H1 (cell line): ENCODE results near the gene KDM2A. TPM values are rescaled to one million over a fixed set of nuclear protein-coding genes. Genes with fewer than 3 reads are reported as not detected.

Experiments used
- CTCF ChIA-PET: fragments of 300-600 bp; sonication (Branson Sonifier 250); formaldehyde crosslinking; loops from one replicate; lab custom pipeline; 2021; ENCODE audit not compliant: partially characterized antibody; lab: Charles Lee
- POLR2A ChIA-PET: fragments of 300-600 bp; sonication (Branson Sonifier 250); formaldehyde crosslinking; loops from one replicate; lab custom pipeline; 2021; ENCODE audit warnings: inconsistent platforms; ENCODE audit not compliant: partially characterized antibody; lab: Charles Lee
- DNase-seq, 2 experiments: peaks; one replicate each; pipeline versions ENCODE4 v3.0.0 to v3.0.0-alpha.2; 2010 to 2022; ENCODE audit warnings: low spot score in 2 of 2, low read depth in 1 of 2, mixed read lengths in 1 of 2
- FAIRE-seq: peaks from 2 replicates; lab custom pipeline; 2011; peaks lifted over from hg19 to GRCh38; lab: Jason Lieb, UNC
- H2AFZ ChIP-seq: 2 replicates; pipeline ENCODE4 v1.8.1; 2012; ENCODE audit warnings: low read length, inconsistent platforms
- H2AK5ac ChIP-seq: 2 replicates; pipeline ENCODE4 v1.6.1; 2013; ENCODE audit warnings: low read depth, low read length
- H2BK120ac ChIP-seq: replicated peaks from 2 replicates; pipeline ENCODE3; 2013; ENCODE audit warnings: low read depth, low read length, inconsistent platforms
- H2BK12ac ChIP-seq: 2 replicates; pipeline ENCODE4 v1.6.1; 2013; ENCODE audit warnings: low read depth, low read length
- H2BK15ac ChIP-seq: 2 replicates; pipeline ENCODE4 v1.6.1; 2013; ENCODE audit warnings: low read length
- H2BK20ac ChIP-seq: 2 replicates; pipeline ENCODE4 v1.6.1; 2013; ENCODE audit warnings: low read length
- H2BK5ac ChIP-seq: 2 replicates; pipeline ENCODE4 v1.6.1; 2013; ENCODE audit warnings: low read depth, low read length
- H3K14ac ChIP-seq: 2 replicates; pipeline ENCODE4 v1.6.1; 2013; ENCODE audit warnings: inconsistent platforms; ENCODE audit not compliant: insufficient read length
- H3K18ac ChIP-seq: 2 replicates; pipeline ENCODE4 v1.6.1; 2013; ENCODE audit warnings: low read length; ENCODE audit errors: extremely low read depth
- H3K23ac ChIP-seq: 2 replicates; pipeline ENCODE4 v1.6.1; 2013; ENCODE audit warnings: inconsistent platforms; ENCODE audit not compliant: insufficient read length
- H3K23me2 ChIP-seq: 2 replicates; pipeline ENCODE4 v1.6.1; 2013; ENCODE audit warnings: low read depth, low read length
- H3K27ac ChIP-seq: 2 replicates; pipeline ENCODE4 v1.6.1; 2011; ENCODE audit warnings: low read depth, low read length, inconsistent platforms
- H3K27me3 ChIP-seq, 4 experiments: replicated peaks in 1 of 4; 1 replicate in 1 of 4; 2 replicates in 3 of 4; pipeline versions ENCODE4 v1.6.1 to v1.8.1; 2011 to 2013; ENCODE audit warnings: low read length in 3 of 4, mild to moderate bottlenecking in 3 of 4, inconsistent platforms in 2 of 4, mixed read lengths in 2 of 4, moderate library complexity in 1 of 4; ENCODE audit not compliant: control insufficient read depth in 3 of 4, insufficient read depth in 3 of 4; ENCODE audit errors: extremely low read depth in 1 of 4
- H3K36me3 ChIP-seq, 4 experiments: 2 replicates each; pipeline versions ENCODE4 v1.6.1 to v1.8.1; 2011 to 2013; ENCODE audit warnings: mild to moderate bottlenecking in 4 of 4, low read length in 3 of 4, moderate library complexity in 2 of 4, control low read depth in 1 of 4, inconsistent platforms in 1 of 4; ENCODE audit not compliant: insufficient read depth in 4 of 4, control insufficient read depth in 2 of 4
- H3K4ac ChIP-seq: replicated peaks from 2 replicates; pipeline ENCODE3; 2013; ENCODE audit warnings: low read length, low read depth, mixed read lengths, inconsistent platforms; ENCODE audit not compliant: insufficient read length
- H3K4me1 ChIP-seq, 4 experiments: replicated peaks in 1 of 4; 1 replicate in 1 of 4; 2 replicates in 3 of 4; pipeline versions ENCODE4 v1.6.1 to v1.8.1; 2011 to 2013; ENCODE audit warnings: low read length in 3 of 4, inconsistent platforms in 2 of 4, mixed read lengths in 1 of 4; ENCODE audit not compliant: insufficient read depth in 4 of 4, control insufficient read depth in 3 of 4
- H3K4me2 ChIP-seq, 2 experiments: 2 replicates each; pipeline versions ENCODE4 v1.6.1 to v1.8.1; 2011 to 2013; ENCODE audit warnings: low read depth in 2 of 2, low read length in 2 of 2, control low read depth in 1 of 2, inconsistent platforms in 1 of 2, mild to moderate bottlenecking in 1 of 2; ENCODE audit not compliant: insufficient read depth in 1 of 2
- H3K4me3 ChIP-seq, 4 experiments: fragments of 200-600, 300-600 bp in 1 of 4; sonication (generic), shearing (Covaris generic), sonication (Bioruptor Twin) in 1 of 4; 2 replicates each; pipeline versions ENCODE4 v1.5.1 to v1.8.1; 2011 to 2016; ENCODE audit warnings: low read length in 4 of 4, low read depth in 3 of 4, control low read depth in 2 of 4, inconsistent platforms in 2 of 4, mild to moderate bottlenecking in 2 of 4, mixed read lengths in 1 of 4, moderate library complexity in 1 of 4; ENCODE audit not compliant: insufficient read depth in 2 of 4; ENCODE audit errors: extremely low read depth in 1 of 4
- H3K56ac ChIP-seq: replicated peaks from 2 replicates; pipeline ENCODE3; 2013; ENCODE audit warnings: low read depth, mild to moderate bottlenecking, mixed read lengths, low read length, inconsistent platforms; ENCODE audit not compliant: insufficient read length
- H3K79me1 ChIP-seq: 2 replicates; pipeline ENCODE4 v1.6.1; 2013; ENCODE audit warnings: low read depth, low read length, control low read depth
- H3K79me2 ChIP-seq, 2 experiments: 2 replicates each; pipeline versions ENCODE4 v1.6.1 to v1.8.1; 2012 to 2013; ENCODE audit warnings: low read length in 2 of 2, mild to moderate bottlenecking in 2 of 2, inconsistent platforms in 1 of 2; ENCODE audit not compliant: insufficient read depth in 2 of 2, control insufficient read depth in 1 of 2
- H3K9ac ChIP-seq, 4 experiments: replicated peaks in 1 of 4; 1 replicate in 1 of 4; 2 replicates in 3 of 4; pipeline versions ENCODE4 v1.6.1 to v1.8.1; 2011 to 2013; ENCODE audit warnings: low read depth in 3 of 4, low read length in 3 of 4, control low read depth in 2 of 4, mild to moderate bottlenecking in 2 of 4, moderate library complexity in 2 of 4, inconsistent platforms in 1 of 4; ENCODE audit errors: extremely low read depth in 1 of 4
- H3K9me3 ChIP-seq, 2 experiments: 2 replicates each; pipeline versions ENCODE4 v1.6.1 to v1.8.1; 2012 to 2013; ENCODE audit warnings: mild to moderate bottlenecking in 2 of 2, moderate library complexity in 2 of 2, control low read depth in 1 of 2, inconsistent platforms in 1 of 2, low read depth in 1 of 2, low read length in 1 of 2, mixed read lengths in 1 of 2; ENCODE audit not compliant: insufficient read depth in 2 of 2
- H4K20me1 ChIP-seq, 2 experiments: replicated peaks in 1 of 2; 2 replicates each; pipeline versions ENCODE3 to v1.8.1; 2011 to 2013; ENCODE audit warnings: inconsistent platforms in 2 of 2, low read length in 2 of 2, mild to moderate bottlenecking in 1 of 2; ENCODE audit not compliant: insufficient read depth in 2 of 2, control insufficient read depth in 1 of 2
- H4K5ac ChIP-seq: 2 replicates; pipeline ENCODE4 v1.6.1; 2013; ENCODE audit warnings: low read length, low read depth, mixed read lengths, inconsistent platforms; ENCODE audit not compliant: insufficient read length
- H4K8ac ChIP-seq: 2 replicates; pipeline ENCODE4 v1.8.0; 2013; ENCODE audit warnings: mild to moderate bottlenecking, moderate library complexity, low read length, inconsistent platforms; ENCODE audit not compliant: insufficient read depth; ENCODE audit errors: extremely low read depth
- H4K91ac ChIP-seq: replicated peaks from 2 replicates; pipeline ENCODE3; 2013; ENCODE audit warnings: low read length, mixed read lengths, inconsistent platforms; ENCODE audit not compliant: insufficient read length
- BCL11A ChIP-seq, 2 experiments: IDR thresholded peaks; one replicate each; pipeline ENCODE4 v1.6.1; 2011; ENCODE audit warnings: low read depth in 2 of 2, low read length in 2 of 2, mild to moderate bottlenecking in 2 of 2
- BRCA1 ChIP-seq: IDR thresholded peaks from 2 replicates; pipeline ENCODE4 v1.6.1; 2012; ENCODE audit warnings: low read depth, low read length, improper control_type of control experiment
- EGR1 ChIP-seq: IDR thresholded peaks from 2 replicates; pipeline ENCODE4 v1.6.1; 2011; ENCODE audit warnings: low read depth, low read length, borderline replicate concordance
- EP300 ChIP-seq, 2 experiments: IDR thresholded peaks; 1 replicate in 1 of 2; 2 replicates in 1 of 2; pipeline ENCODE4 v1.6.1; 2011 to 2012; ENCODE audit warnings: low read depth in 2 of 2, low read length in 2 of 2, mild to moderate bottlenecking in 2 of 2, borderline replicate concordance in 1 of 2, inconsistent platforms in 1 of 2, moderate library complexity in 1 of 2
- RAD21 ChIP-seq, 2 experiments: IDR thresholded peaks in 1 of 2; conservative IDR thresholded peaks in 1 of 2; 2 replicates each; pipeline ENCODE4 v1.6.1; 2011; ENCODE audit warnings: low read depth in 2 of 2, low read length in 2 of 2, improper control_type of control experiment in 1 of 2, inconsistent platforms in 1 of 2, mild to moderate bottlenecking in 1 of 2, moderate library complexity in 1 of 2
- WGBS, 2 experiments: shearing (Covaris generic) in 1 of 2; methylation state at CpG; one replicate each; pipeline versions ENCODE4 v1.1.6 to v1.1.7; 2013 to 2015; ENCODE audit warnings: low lambda C conversion rate in 2 of 2, mixed read lengths in 2 of 2, inconsistent platforms in 1 of 2, low coverage in 1 of 2, missing lambda C conversion rate in 1 of 2; ENCODE audit not compliant: insufficient replicate concordance in 2 of 2, insufficient coverage in 1 of 2, insufficient read length in 1 of 2; ENCODE audit errors: extremely low coverage in 1 of 2, missing lambda C conversion rate in 1 of 2; 5-methylcytosine and 5-hydroxymethylcytosine counted together
- polyA plus RNA-seq, 7 experiments: library from polyadenylated mRNA; depleted of rRNA in 3 of 7; stranded (reverse) in 5 of 7; unstranded in 2 of 7; fragments of >200 nt in 5 of 7; fragments of 200-250 nt in 2 of 7; gene quantifications; 1 replicate in 5 of 7; 2 replicates in 1 of 7; 4 replicates in 1 of 7; pipeline versions ENCODE4 v1.2.1 to v1.2.3, GENCODE V29; 2011 to 2013; ENCODE audit warnings: missing spikeins in 2 of 7, mixed read lengths in 2 of 7
- total RNA-seq: library from RNA; stranded (reverse); fragmentation: NEBNext Ultra II Directional; extraction: Animal tissue kit (Norgen Biotek cat#: 25700); gene quantifications from 2 replicates; pipeline ENCODE4 v1.2.1, GENCODE V29; 2021
- TF ChIP-seq, protein P1 (sequence below): IDR thresholded peaks from 2 replicates; pipeline ENCODE4 v1.6.1; 2012; ENCODE audit warnings: inconsistent platforms
- TF ChIP-seq, protein P2 (sequence below): IDR thresholded peaks from 2 replicates; pipeline ENCODE4 v1.6.1; 2011; ENCODE audit warnings: low read length, improper control_type of control experiment
- TF ChIP-seq, protein P3 (sequence below): IDR thresholded peaks from 2 replicates; pipeline ENCODE4 v1.6.1; 2012; ENCODE audit warnings: low read length, inconsistent platforms

Gene KDM2A
- total and polyA plus RNA-seq, 2 of the 8 experiments (the other 6 are each of a cell fraction or from before 2014, with no cell fraction given), result 55.4 to 66.2 TPM

DNA sequence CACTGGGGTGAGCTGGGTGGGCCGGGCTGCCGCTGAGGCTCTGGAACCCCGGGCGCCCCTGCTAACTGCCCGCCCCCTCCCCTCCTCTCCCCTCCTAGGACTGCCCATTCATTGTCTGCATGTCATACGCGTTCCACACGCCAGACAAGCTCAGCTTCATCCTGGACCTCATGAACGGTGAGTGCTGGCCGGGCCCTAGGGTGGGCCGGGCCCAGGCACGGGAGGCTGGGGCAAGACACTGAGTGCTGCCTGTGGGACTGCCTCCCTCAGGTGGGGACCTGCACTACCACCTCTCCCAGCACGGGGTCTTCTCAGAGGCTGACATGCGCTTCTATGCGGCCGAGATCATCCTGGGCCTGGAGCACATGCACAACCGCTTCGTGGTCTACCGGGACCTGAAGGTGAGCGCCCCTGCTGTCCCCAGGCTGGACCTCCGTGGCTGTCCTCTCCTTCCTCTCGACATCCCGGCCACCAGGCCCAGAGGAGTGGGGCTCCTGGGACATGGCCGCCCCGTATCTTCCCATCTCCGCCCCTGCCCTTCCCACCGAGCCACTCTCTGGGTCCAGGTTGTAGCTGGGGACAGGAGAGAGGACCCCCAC, 162.6 kb downstream of the KDM2A start:
- Histone ChIP-seq H3K79me1 (no peaks in the 10 kb centered on the region), H4K8ac (no peak overlapping the region; the same call in 1 of the 2 replicates), H2BK12ac (no peak overlapping the region), H3K36me3 (peaks cover 13 to 55% (median 38%) of the 10 kb centered on the region in 4 experiments), H3K23ac (no peak overlapping the region), H3K27ac (no peak overlapping the region), H4K20me1 (peaks cover 0 to 4% of the 10 kb centered on the region in 2 experiments), H4K91ac (no peak overlapping the region), H2BK15ac (no peak overlapping the region), H3K79me2 (peaks cover 0 to 2% of the 10 kb centered on the region in 2 experiments; a peak in 1 of 4 replicates), H3K4me1 (peaks cover 0 to 14% (median 11%) of the 10 kb centered on the region in 4 experiments; a peak in 6 of 7 replicates), H3K9me3 (no peaks in the 10 kb centered on the region), H3K27me3 (no peaks in the 10 kb centered on the region), H3K14ac (no peak overlapping the region), H2BK120ac (no peak overlapping the region), H3K4me2 (no peak overlapping the region), H4K5ac (no peak overlapping the region), H2AFZ (no peak overlapping the region), H3K56ac (no peak overlapping the region), H3K18ac (no peak overlapping the region), H2BK5ac (no peak overlapping the region), H3K4ac (no peak overlapping the region), H3K9ac (no peak overlapping the region), H3K23me2 (no peaks in the 10 kb centered on the region; the same call in 1 of the 2 replicates), H3K4me3 (no peak overlapping the region), H2AK5ac (no peak overlapping the region), H2BK20ac (no peak overlapping the region)
- CTCF ChIA-PET, result interaction anchor here (0.6 to 3.6 kb wide), 4 partner anchors 19 to 208 kb away, joined by 3 to 19 read pairs (median 5); no protein-coding TSS in a partner anchor
- DNase-seq, result no peak
- WGBS, 2 experiments, result 96% methylated on average over 22 of the region's 27 CpGs; no CpG with 5 or more reads in 1 of the 2 experiments
- no peak for FAIRE-seq
- POLR2A ChIA-PET, result interaction anchor here (2.1 kb wide), 1 partner anchor 12 kb away, joined by 5 read pairs; no protein-coding TSS in a partner anchor
- TF ChIP-seq EGR1 (no peak), EP300 (IDR thresholded peaks at IDR 0.05; ENCODE audit: borderline replicate concordance in 1 of 2, low read depth in 2 of 2, low read length in 2 of 2) (no peak), RAD21 (IDR thresholded peaks at IDR 0.05 in 1 of 2, conservative IDR thresholded peaks at IDR 0.05 in 1 of 2; ENCODE audit: low read depth in 2 of 2, low read length in 2 of 2) (no peak), BRCA1 (no peak), BCL11A (IDR thresholded peaks at IDR 0.05; ENCODE audit: low read depth in 2 of 2, low read length in 2 of 2) (no peak)
- TF ChIP-seq, protein P1, sequence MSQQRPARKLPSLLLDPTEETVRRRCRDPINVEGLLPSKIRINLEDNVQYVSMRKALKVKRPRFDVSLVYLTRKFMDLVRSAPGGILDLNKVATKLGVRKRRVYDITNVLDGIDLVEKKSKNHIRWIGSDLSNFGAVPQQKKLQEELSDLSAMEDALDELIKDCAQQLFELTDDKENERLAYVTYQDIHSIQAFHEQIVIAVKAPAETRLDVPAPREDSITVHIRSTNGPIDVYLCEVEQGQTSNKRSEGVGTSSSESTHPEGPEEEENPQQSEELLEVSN, result no peak
- TF ChIP-seq, protein P2, sequence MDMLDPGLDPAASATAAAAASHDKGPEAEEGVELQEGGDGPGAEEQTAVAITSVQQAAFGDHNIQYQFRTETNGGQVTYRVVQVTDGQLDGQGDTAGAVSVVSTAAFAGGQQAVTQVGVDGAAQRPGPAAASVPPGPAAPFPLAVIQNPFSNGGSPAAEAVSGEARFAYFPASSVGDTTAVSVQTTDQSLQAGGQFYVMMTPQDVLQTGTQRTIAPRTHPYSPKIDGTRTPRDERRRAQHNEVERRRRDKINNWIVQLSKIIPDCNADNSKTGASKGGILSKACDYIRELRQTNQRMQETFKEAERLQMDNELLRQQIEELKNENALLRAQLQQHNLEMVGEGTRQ, result no peak
- TF ChIP-seq, protein P3, sequence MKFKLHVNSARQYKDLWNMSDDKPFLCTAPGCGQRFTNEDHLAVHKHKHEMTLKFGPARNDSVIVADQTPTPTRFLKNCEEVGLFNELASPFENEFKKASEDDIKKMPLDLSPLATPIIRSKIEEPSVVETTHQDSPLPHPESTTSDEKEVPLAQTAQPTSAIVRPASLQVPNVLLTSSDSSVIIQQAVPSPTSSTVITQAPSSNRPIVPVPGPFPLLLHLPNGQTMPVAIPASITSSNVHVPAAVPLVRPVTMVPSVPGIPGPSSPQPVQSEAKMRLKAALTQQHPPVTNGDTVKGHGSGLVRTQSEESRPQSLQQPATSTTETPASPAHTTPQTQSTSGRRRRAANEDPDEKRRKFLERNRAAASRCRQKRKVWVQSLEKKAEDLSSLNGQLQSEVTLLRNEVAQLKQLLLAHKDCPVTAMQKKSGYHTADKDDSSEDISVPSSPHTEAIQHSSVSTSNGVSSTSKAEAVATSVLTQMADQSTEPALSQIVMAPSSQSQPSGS, result no peak
